Rectal smooth muscle tissue (tissue), 1 donor: ENCODE results near the gene PTCHD1.

Source experiments
- H3K27ac ChIP-seq: one replicate; pipeline ENCODE4 v1.7.0; 2013; ENCODE audit warnings: low read depth, low read length, inconsistent platforms
- H3K27me3 ChIP-seq: one replicate; pipeline ENCODE4 v1.7.0; 2013; ENCODE audit warnings: low read length; ENCODE audit not compliant: control insufficient read depth, insufficient read depth
- H3K36me3 ChIP-seq: one replicate; pipeline ENCODE4 v1.7.0; 2013; ENCODE audit warnings: low read length; ENCODE audit not compliant: control insufficient read depth, insufficient read depth
- H3K4me1 ChIP-seq: one replicate; pipeline ENCODE4 v1.7.0; 2013; ENCODE audit warnings: low read length; ENCODE audit not compliant: control insufficient read depth, insufficient read depth
- H3K4me3 ChIP-seq: one replicate; pipeline ENCODE4 v1.7.0; 2013; ENCODE audit warnings: low read length
- H3K9ac ChIP-seq: one replicate; pipeline ENCODE4 v1.7.0; 2013; ENCODE audit warnings: low read length

The PTCHD1 gene

GRCh38 chrX:23387550-23388184, 53.0 kb downstream of the PTCHD1 start:
- Histone ChIP-seq H3K27me3 (no peaks in the 10 kb centered on the region), H3K36me3 (no peaks in the 10 kb centered on the region), H3K4me1 (peaks cover 9% of the 10 kb centered on the region), H3K27ac (no peak overlapping the region), H3K4me3 (no peak overlapping the region), H3K9ac (no peak overlapping the region)

- H3K4me3 ChIP-seq, result no peak overlapping the region
- H3K4me1 ChIP-seq, result peaks cover 7% of the 10 kb centered on the region
- no peak overlapping the region for H3K27ac ChIP-seq
- no peaks in the 10 kb centered on the region for H3K36me3 ChIP-seq
- no peak overlapping the region for H3K9ac ChIP-seq
- no peaks in the 10 kb centered on the region for H3K27me3 ChIP-seq
Observed at GRCh38 chrX:23389196-23389792, 54.6 kb downstream of the PTCHD1 start.

GRCh38 chrX:23390979-23391378, 56.3 kb downstream of the PTCHD1 start:
- Histone ChIP-seq H3K9ac (no peak overlapping the region), H3K36me3 (no peaks in the 10 kb centered on the region), H3K27me3 (no peaks in the 10 kb centered on the region), H3K4me3 (no peak overlapping the region), H3K4me1 (peaks cover 3% of the 10 kb centered on the region), H3K27ac (no peak overlapping the region)

- Histone ChIP-seq H3K4me3 (no peak overlapping the region), H3K27ac (no peak overlapping the region), H3K4me1 (no peaks in the 10 kb centered on the region), H3K9ac (no peak overlapping the region), H3K36me3 (no peaks in the 10 kb centered on the region), H3K27me3 (no peaks in the 10 kb centered on the region)
Observed at GRCh38 chrX:23392195-23392594, 57.5 kb downstream of the PTCHD1 start.

GRCh38 chrX:23394421-23394820, 59.8 kb downstream of the PTCHD1 start:
- Histone ChIP-seq H3K27ac (no peak overlapping the region), H3K36me3 (no peaks in the 10 kb centered on the region), H3K4me3 (no peak overlapping the region), H3K4me1 (no peaks in the 10 kb centered on the region), H3K27me3 (no peaks in the 10 kb centered on the region), H3K9ac (no peak overlapping the region)

GRCh38 chrX:23396263-23396662, 61.6 kb downstream of the PTCHD1 start:
- Histone ChIP-seq H3K4me1 (no peaks in the 10 kb centered on the region), H3K9ac (no peak overlapping the region), H3K4me3 (no peak overlapping the region), H3K27me3 (no peaks in the 10 kb centered on the region), H3K27ac (no peak overlapping the region), H3K36me3 (no peaks in the 10 kb centered on the region)

GRCh38 chrX:23398570-23398969, 63.9 kb downstream of the PTCHD1 start:
- no peaks in the 10 kb centered on the region for H3K4me1 ChIP-seq
- H3K4me3 ChIP-seq, result no peak overlapping the region
- no peak overlapping the region for H3K27ac ChIP-seq
- H3K36me3 ChIP-seq, result no peaks in the 10 kb centered on the region
- H3K27me3 ChIP-seq, result no peaks in the 10 kb centered on the region
- H3K9ac ChIP-seq, result no peak overlapping the region

- Histone ChIP-seq H3K27me3 (no peaks in the 10 kb centered on the region), H3K4me3 (no peak overlapping the region), H3K27ac (no peak overlapping the region), H3K36me3 (no peaks in the 10 kb centered on the region), H3K9ac (no peak overlapping the region), H3K4me1 (no peaks in the 10 kb centered on the region)
Observed at GRCh38 chrX:23403849-23404248, 69.2 kb downstream of the PTCHD1 start.

GRCh38 chrX:23422912-23423311, 88.3 kb downstream of the PTCHD1 start:
- Histone ChIP-seq H3K4me1 (no peaks in the 10 kb centered on the region), H3K9ac (no peak overlapping the region), H3K4me3 (no peak overlapping the region), H3K27ac (no peak overlapping the region), H3K27me3 (no peaks in the 10 kb centered on the region), H3K36me3 (no peaks in the 10 kb centered on the region)

GRCh38 chrX:23434356-23434884, 99.8 kb downstream of the PTCHD1 start:
- no peak overlapping the region for H3K9ac ChIP-seq
- H3K4me3 ChIP-seq, result no peak overlapping the region
- H3K27ac ChIP-seq, result no peak overlapping the region
- H3K27me3 ChIP-seq, result no peaks in the 10 kb centered on the region
- peaks cover 4% of the 10 kb centered on the region for H3K4me1 ChIP-seq
- no peaks in the 10 kb centered on the region for H3K36me3 ChIP-seq

GRCh38 chrX:23435108-23435507, 100.5 kb downstream of the PTCHD1 start:
- Histone ChIP-seq H3K9ac (no peak overlapping the region), H3K27me3 (no peaks in the 10 kb centered on the region), H3K27ac (no peak overlapping the region), H3K4me3 (no peak overlapping the region), H3K36me3 (no peaks in the 10 kb centered on the region), H3K4me1 (peaks cover 4% of the 10 kb centered on the region)

GRCh38 chrX:23435575-23435974, 100.9 kb downstream of the PTCHD1 start:
- Histone ChIP-seq H3K9ac (no peak overlapping the region), H3K27me3 (no peaks in the 10 kb centered on the region), H3K4me1 (peaks cover 4% of the 10 kb centered on the region), H3K4me3 (no peak overlapping the region), H3K27ac (no peak overlapping the region), H3K36me3 (no peaks in the 10 kb centered on the region)

GRCh38 chrX:23436875-23437274, 102.2 kb downstream of the PTCHD1 start:
- Histone ChIP-seq H3K4me1 (peaks cover 4% of the 10 kb centered on the region), H3K27me3 (no peaks in the 10 kb centered on the region), H3K27ac (no peak overlapping the region), H3K4me3 (no peak overlapping the region), H3K36me3 (no peaks in the 10 kb centered on the region), H3K9ac (no peak overlapping the region)
